GM12891 (cell line): ENCODE results near the gene TBC1D10B.
"Not testable (repeated sequence)": the region's sequence is repeated elsewhere in the genome, so short reads cannot be mapped to it uniquely, and the experiment has no call there.

Experiments
- DNase-seq: peaks from one replicate; pipeline ENCODE4 v3.0.0; 2011; ENCODE audit warnings: low spot score; ENCODE audit not compliant: insufficient read length
- FAIRE-seq: peaks from 2 replicates; lab custom pipeline; 2011; peaks lifted over from hg19 to GRCh38; lab: Jason Lieb, UNC
- PAX5 ChIP-seq: IDR thresholded peaks from 2 replicates; pipeline ENCODE4 v1.6.1; 2011; ENCODE audit warnings: low read length, moderate library complexity, mild to moderate bottlenecking; ENCODE audit not compliant: insufficient read depth, severe bottlenecking
- POLR2A ChIP-seq: IDR thresholded peaks from 2 replicates; pipeline ENCODE4 v1.6.1; 2011; ENCODE audit warnings: low read depth, low read length, control low read depth
- POLR2AphosphoS5 ChIP-seq: IDR thresholded peaks from 2 replicates; pipeline ENCODE4 v1.6.1; 2011; ENCODE audit warnings: low read depth, low read length, control low read depth
- POU2F2 ChIP-seq: IDR thresholded peaks from 2 replicates; pipeline ENCODE4 v1.6.1; 2011; ENCODE audit warnings: low read depth, mild to moderate bottlenecking, control low read depth, low read length, moderate library complexity
- SPI1 ChIP-seq: IDR thresholded peaks from 2 replicates; pipeline ENCODE4 v1.6.1; 2011; ENCODE audit warnings: low read depth, low read length, control low read depth
- TAF1 ChIP-seq: IDR thresholded peaks from 2 replicates; pipeline ENCODE4 v1.6.1; 2011; ENCODE audit warnings: low read depth, low read length, control low read depth

TBC1D10B gene

DNA sequence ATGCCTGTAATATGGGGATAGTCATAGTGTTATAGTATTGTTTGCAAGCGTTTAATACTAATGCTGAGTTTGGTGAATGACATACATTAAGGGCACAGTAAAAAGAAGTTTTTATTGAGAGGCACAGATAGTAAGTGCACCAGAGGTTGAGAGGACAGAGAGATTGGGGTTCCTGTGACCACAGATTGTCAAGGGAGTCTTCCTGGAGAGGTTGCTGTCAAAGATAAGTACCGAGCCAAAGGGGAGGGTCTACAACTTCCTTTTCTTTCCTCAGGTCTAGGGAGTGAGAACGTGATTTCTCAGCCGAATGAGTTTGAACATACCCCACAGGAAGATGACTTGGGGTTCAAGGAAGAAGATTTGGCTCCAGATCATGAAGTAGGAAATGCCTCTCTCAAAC lies 26.8 kb upstream of the TBC1D10B start:
- TF ChIP-seq PAX5 (no peak), TAF1 (no peak), POLR2A (no peak), POU2F2 (no peak), SPI1 (no peak), POLR2AphosphoS5 (no peak)
- no peak for FAIRE-seq
- no peak for DNase-seq

DNA sequence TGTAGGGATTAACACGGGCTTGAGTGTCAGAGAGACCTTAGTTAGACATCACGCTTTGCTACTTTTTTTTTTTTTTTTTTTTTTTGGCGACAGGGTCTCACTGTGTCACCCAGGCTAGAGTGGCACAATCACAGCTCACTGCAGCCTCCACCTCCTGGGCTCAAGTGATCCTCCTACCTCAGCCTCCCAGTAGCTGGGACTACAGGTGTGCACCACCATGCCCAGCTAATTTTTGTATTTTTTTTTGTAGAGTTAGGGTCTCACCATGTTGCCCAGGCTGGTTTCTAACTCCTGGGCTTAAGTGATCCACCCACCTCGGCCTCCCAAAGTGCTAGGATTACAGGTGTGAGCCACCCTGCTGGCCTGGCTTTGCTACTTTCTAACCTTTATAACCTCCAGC lies 26.3 kb upstream of the TBC1D10B start:
- DNase-seq, FAIRE-seq: not testable (repeated sequence)

DNA sequence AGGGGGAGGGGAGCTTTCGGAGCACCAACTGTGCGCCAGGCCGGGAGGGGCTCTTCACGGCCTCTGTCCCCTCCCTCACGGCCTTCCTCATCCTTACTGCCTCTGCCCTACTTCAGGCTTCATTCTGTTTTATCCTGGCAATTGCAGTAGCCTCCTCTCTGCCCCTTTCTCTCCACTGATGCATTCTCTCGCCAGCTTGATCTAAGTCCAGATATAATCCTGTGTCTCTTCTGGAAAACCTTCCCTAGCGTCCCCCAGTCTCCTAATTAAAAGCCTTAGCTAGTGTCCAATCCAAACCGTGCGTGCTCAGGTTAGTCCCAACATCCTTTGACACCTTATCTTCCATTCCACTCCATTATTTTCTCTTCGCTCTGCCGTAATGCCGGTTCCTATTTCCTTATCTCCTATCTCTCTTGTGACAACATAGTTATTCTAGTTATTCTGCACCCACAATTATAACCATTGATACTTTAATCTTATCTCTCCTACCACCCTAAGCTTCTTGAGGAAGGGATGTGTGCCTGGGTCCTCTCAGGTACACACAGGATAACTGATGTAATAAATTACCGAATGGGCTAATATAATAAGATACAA lies 25.8 kb upstream of the TBC1D10B start:
- FAIRE-seq (no peak), DNase-seq (no peak)

DNA sequence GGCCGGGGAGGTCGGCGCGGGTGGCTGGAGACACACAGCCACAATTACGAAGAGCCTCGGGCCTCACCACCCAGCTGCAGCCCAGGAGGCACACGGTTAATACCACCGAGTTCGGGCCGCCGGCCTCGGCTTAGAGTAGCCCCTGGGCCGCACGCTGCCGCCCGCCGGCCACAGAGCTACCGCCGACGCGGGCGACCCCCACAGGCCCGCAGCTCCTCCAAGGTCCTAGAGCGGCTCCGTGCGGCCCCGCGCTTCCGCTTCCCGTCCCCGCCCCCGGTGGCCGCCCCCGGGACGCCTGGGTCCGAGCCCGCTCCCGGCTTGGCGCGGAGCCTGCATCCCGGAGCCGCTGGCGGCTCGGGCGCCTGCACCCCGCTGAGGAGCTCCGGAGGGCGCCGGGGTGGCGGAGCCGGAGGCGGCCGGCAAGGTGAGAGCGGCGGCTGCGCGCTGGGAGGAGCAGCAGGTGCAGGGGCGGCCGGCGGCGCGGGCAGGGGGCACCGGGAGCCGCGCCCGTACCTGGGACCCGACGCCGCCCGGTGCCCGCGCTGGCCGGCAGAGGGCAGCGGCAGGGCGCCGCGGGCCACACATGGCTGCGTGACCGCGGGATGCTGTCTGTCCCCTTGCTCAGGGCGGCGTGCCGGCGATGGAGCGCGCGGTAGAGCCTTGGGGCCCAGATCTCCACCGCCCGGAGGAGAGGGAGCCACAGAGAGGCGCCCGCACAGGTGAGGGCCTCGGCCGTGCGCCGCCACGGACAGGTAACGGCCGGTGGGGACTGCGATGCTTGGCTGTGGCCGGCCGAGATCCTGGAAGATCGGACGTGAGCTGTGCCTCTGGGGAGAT lies 25.1 kb upstream of the TBC1D10B start, which contains the start of gene ZNF48:
TSS of gene ZNF48 (plus strand) at position 266 of the 837 bp plus-strand sequence. CDS start at position 641, 375 bp downstream.
- FAIRE-seq: peak; percentile 82
- TF ChIP-seq PAX5: peak; percentile 26
- peak; percentile 11; the same call in 1 of the 2 replicates for TF ChIP-seq SPI1
- TF ChIP-seq TAF1: no peak

More for the DNA sequence above, 25.8 kb upstream of the TBC1D10B start:
- TF ChIP-seq PAX5: no peak
- no peak for TF ChIP-seq POU2F2
- TF ChIP-seq POLR2AphosphoS5: no peak
- TF ChIP-seq POLR2A: no peak
- TF ChIP-seq TAF1: no peak
- no peak for TF ChIP-seq SPI1

DNA sequence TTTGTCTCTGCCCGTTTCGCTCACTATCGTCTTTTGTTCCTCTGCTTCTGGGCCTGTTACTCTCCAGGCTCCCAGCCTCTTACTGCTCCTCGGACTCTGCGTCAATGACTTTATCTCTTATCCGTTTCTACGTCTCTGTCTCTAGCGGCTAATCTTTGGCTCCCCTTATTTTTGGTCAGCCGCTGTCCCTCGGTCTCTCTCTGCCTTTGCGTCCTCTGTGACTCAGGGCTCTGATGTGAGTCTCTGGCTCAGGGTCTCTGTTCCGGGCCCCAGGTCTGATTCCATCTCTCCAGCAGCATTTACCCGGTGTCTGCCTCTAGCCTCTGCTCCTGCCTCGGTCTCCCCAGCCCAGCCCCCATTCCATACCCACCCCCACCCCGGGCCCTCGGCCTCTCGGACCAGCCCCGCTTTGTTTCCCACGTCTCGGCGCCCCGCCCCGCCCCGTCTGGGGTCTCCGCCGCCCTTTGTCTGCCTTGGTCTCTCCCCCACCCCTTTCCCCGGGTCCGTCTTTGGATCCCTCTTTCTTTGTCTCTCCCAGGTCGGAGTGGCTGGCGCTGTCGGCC lies 24.4 kb upstream of the TBC1D10B start:
- FAIRE-seq: no peak
- DNase-seq: no peak

More for the DNA sequence above, 25.1 kb upstream of the TBC1D10B start, which contains the start of gene ZNF48:
- DNase-seq: peak; percentile 83

DNA sequence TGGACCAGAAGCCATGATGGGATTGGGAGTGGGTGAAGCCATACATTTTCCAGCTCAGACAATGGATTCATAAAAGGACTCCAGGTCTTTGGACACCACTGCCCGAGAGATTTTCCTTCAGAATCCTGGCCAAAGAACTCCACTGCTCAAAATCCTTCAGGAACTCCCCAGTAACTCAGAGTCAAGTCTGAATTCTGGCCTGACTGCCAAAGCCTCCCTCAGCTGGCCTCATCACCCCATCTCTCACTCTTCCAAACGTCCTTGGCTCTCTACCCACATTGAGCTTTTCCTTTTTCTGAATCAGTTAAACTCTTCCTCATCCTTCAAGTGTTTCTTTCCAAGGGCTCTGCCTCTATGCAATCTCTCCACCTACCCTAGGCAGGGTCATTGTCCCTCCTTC lies 13.2 kb upstream of the TBC1D10B start:
- TF ChIP-seq POLR2A (no peak), SPI1 (no peak), TAF1 (no peak), PAX5 (no peak), POU2F2 (no peak), POLR2AphosphoS5 (no peak)
- FAIRE-seq (no peak), DNase-seq (no peak)

More for the DNA sequence above, 24.4 kb upstream of the TBC1D10B start:
- TF ChIP-seq TAF1: no peak
- no peak for TF ChIP-seq POU2F2
- no peak for TF ChIP-seq SPI1
- TF ChIP-seq PAX5: no peak

DNA sequence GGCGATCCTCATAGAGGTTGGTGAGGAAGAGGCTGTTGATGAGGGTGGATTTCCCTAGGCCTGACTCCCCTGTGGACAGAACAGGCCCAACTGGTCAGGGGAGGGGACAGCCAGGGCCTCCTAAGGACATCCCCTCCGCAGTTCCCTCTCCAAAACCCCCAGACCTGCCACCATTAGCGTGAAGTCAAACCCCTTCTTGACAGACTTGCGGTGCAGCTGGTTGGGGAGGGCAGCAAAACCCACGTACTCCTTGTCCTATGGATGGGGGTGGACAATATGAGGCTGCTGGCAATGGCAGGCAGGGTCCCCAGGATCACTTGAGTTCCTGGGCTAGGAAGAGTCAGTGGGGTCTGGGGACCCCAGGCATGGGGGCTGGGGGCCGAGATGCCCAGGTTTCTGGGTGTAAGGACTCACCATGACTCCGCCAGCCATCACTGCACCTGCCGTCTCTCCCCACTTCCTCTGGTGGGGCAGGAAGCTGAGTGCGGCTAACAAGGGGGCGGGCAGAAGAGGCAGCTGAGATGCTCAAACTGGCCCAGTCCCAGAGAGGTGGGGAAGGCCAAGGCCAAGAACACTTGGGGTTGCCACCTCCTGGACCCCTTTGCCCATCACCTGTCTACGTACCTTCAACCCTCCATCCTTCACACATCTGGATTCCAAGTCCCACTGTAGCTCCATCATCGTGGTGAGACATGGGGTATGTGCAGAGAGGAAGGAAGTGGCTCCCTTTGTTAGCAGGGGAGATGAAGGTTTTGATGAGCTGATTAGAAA lies 12.0 kb upstream of the TBC1D10B start, which contains the start of gene SEPTIN1:
TSS of gene SEPTIN1 (minus strand) at position 451 of the 771 bp plus-strand sequence. CDS start at position 432, 19 bp downstream.
- DNase-seq: peak; percentile 59
- TF ChIP-seq POU2F2 (peak; percentile 34; the same call in 1 of the 2 replicates), TAF1 (no peak), POLR2AphosphoS5 (peak; percentile 48; the same call in 1 of the 2 replicates), PAX5 (no peak), POLR2A (peak; percentile 71), SPI1 (peak; percentile 75)
- peak; percentile 96 for FAIRE-seq

DNA sequence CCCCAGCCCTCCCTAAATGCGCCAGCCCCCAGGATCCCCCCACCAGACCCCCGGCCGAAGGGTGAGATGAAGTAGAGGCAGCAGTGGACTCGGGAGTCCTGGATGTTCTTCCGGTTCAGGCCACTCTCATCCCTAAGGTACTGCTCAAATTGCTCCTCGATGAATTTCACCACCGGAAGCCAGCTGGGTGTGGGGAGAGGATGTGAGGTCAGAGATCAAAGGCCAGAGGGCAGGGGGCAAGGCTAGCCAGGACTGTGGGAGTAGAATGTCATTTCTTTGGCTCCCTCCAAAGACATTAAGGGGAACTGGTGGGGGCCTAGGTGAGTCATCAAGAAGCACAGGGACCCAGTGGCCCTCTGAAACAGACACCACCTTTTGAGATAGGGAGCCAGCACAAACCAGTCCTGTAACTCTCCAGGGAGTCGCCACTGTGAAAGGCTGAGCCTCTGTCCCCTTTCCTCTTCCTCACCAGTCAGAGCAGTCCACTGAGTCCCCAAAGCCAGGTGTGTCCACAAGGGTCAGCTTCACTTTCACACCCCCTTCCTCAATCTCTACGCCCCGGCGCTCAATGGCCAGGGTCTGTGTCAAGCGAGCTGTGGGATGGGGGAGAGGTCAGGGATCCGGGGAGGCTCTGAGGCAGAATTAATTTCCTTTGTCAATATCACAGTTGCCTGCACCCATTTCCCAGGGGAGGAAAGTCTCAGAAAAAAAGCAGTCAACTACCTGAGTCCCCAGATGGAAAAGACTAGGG lies 11.2 kb upstream of the TBC1D10B start:
- DNase-seq (no peak), FAIRE-seq (no peak)
- TF ChIP-seq POLR2A (no peak), POU2F2 (no peak), SPI1 (0 out of 2 replicates have a peak, but pooled peaks have one; percentile 3), TAF1 (no peak), PAX5 (no peak), POLR2AphosphoS5 (no peak)
